Gastroesophageal sphincter (tissue), 3 donors: Measurements from ENCODE around the gene NPAS1.

ENCODE experiments used
- CTCF ChIP-seq, 4 experiments: fragments of 200-600 bp in 2 of 4; fragments of 450-650 bp in 2 of 4; sonication (generic) in 1 of 4; IDR thresholded peaks; one replicate each; pipeline ENCODE4 v1.5.1; 2017 to 2019; ENCODE audit warnings: antibody characterized with exemption in 4 of 4, mild to moderate bottlenecking in 2 of 4, moderate library complexity in 2 of 4
- POLR2A ChIP-seq, 2 donors: fragments of 450-650 bp; IDR thresholded peaks; one replicate each; pipeline ENCODE4 v1.6.1; 2017; ENCODE audit warnings: antibody characterized with exemption in 2 of 2, mild to moderate bottlenecking in 2 of 2, moderate library complexity in 1 of 2

- no peak for TF ChIP-seq POLR2A (IDR thresholded peaks at IDR 0.05)
- TF ChIP-seq CTCF (IDR thresholded peaks at IDR 0.05), result no peak
These were observed 1.4 kb downstream of the NPAS1 start for GRCh38 chr19:47020992-47021496.
